Neural cell (in vitro differentiated cells): ENCODE results near the gene PARD3B. TPM values are rescaled to one million over a fixed set of nuclear protein-coding genes. Genes with fewer than 3 reads are reported as not detected.

Source experiments
- H2AFZ ChIP-seq: fragments of 200-600, 300-800 bp; sonication (generic), shearing (Covaris generic); 2 replicates; pipeline ENCODE4 v1.6.0; 2014; ENCODE audit warnings: low read depth, mild to moderate bottlenecking, antibody characterized with exemption, low read length, moderate library complexity
- H3F3A ChIP-seq: fragments of 200-600 bp; shearing (Covaris generic); 2 replicates; pipeline ENCODE4 v1.6.1; 2016; ENCODE audit warnings: mild to moderate bottlenecking, moderate library complexity, mixed read lengths, antibody characterized with exemption, low read length; ENCODE audit not compliant: insufficient read depth, poor library complexity, severe bottlenecking
- H3K27ac ChIP-seq: fragments of 200-600, 300-800 bp; sonication (generic), shearing (Covaris generic); 2 replicates; pipeline ENCODE4 v1.5.1; 2014; ENCODE audit warnings: mild to moderate bottlenecking, low read length, moderate library complexity
- H3K27me3 ChIP-seq: fragments of 300-800, 200-600 bp; sonication (generic), shearing (Covaris generic); 2 replicates; pipeline ENCODE4 v1.6.0; 2014; ENCODE audit warnings: mild to moderate bottlenecking, low read depth, low read length, moderate library complexity; ENCODE audit not compliant: insufficient read depth
- H3K36me3 ChIP-seq: fragments of 300-800, 200-600 bp; sonication (generic), shearing (Covaris generic); 2 replicates; pipeline ENCODE4 v1.5.1; 2014; ENCODE audit warnings: mild to moderate bottlenecking, antibody characterized with exemption, low read length, moderate library complexity; ENCODE audit not compliant: insufficient read depth
- H3K4me2 ChIP-seq: fragments of 300-800, 200-600 bp; sonication (generic), shearing (Covaris generic); 2 replicates; pipeline ENCODE4 v1.6.0; 2014; ENCODE audit warnings: mild to moderate bottlenecking, low read length
- H3K4me3 ChIP-seq: fragments of 300-800, 200-600 bp; sonication (generic), shearing (Covaris generic); 2 replicates; pipeline ENCODE4 v1.5.1; 2014; ENCODE audit warnings: mild to moderate bottlenecking, low read length, moderate library complexity
- H3K79me2 ChIP-seq: fragments of 200-600 bp; shearing (Covaris generic); replicated peaks from 2 replicates; pipeline ENCODE4 v1.6.0; 2014; ENCODE audit warnings: mild to moderate bottlenecking, low read length, moderate library complexity; ENCODE audit not compliant: insufficient read depth
- H3K9ac ChIP-seq: fragments of 300-800, 200-600 bp; sonication (generic), shearing (Covaris generic); 2 replicates; pipeline ENCODE4 v1.6.1; 2016; ENCODE audit warnings: mild to moderate bottlenecking, low read length, mixed read lengths
- H3K9me2 ChIP-seq: fragments of 200-600 bp; shearing (Covaris generic); 2 replicates; pipeline ENCODE4 v1.6.1; 2016; ENCODE audit warnings: mild to moderate bottlenecking, low read length, mixed read lengths; ENCODE audit not compliant: insufficient read depth
- H3K9me3 ChIP-seq: fragments of 200-600, 300-800 bp; sonication (generic), shearing (Covaris generic); 2 replicates; pipeline ENCODE4 v1.6.1; 2016; ENCODE audit warnings: mild to moderate bottlenecking, mixed run types, low read length, moderate library complexity, mixed read lengths
- H4K20me1 ChIP-seq: fragments of 200-600 bp; shearing (Covaris generic); 2 replicates; pipeline ENCODE4 v1.6.1; 2016; ENCODE audit warnings: mild to moderate bottlenecking, mixed run types; ENCODE audit not compliant: insufficient read depth
- CTCF ChIP-seq: fragments of 450-650 bp; IDR thresholded peaks from 2 replicates; pipeline ENCODE4 v1.5.1; 2014; ENCODE audit warnings: antibody characterized with exemption, mild to moderate bottlenecking, moderate library complexity; ENCODE audit not compliant: poor library complexity, severe bottlenecking
- EP300 ChIP-seq: fragments of 450-650 bp; conservative IDR thresholded peaks from 2 replicates; pipeline ENCODE4 v1.6.1; 2014; ENCODE audit warnings: antibody characterized with exemption, mild to moderate bottlenecking, moderate library complexity; ENCODE audit not compliant: poor library complexity, severe bottlenecking
- EZH2 ChIP-seq: fragments of 200-600, 300-800 bp; shearing (Covaris generic), sonication (generic); IDR thresholded peaks from 2 replicates; pipeline ENCODE4 v1.6.1; 2014; ENCODE audit warnings: antibody characterized with exemption, low read length, borderline replicate concordance, mild to moderate bottlenecking; ENCODE audit not compliant: insufficient read depth, poor library complexity, severe bottlenecking
- MXI1 ChIP-seq: fragments of 450-650 bp; conservative IDR thresholded peaks from 2 replicates; pipeline ENCODE4 v1.6.1; 2014; ENCODE audit warnings: antibody characterized with exemption, mild to moderate bottlenecking; ENCODE audit not compliant: poor library complexity, severe bottlenecking
- POLR2AphosphoS5 ChIP-seq: IDR thresholded peaks from 2 replicates; pipeline ENCODE4 v1.6.1; 2012
- RAD21 ChIP-seq: fragments of 450-650 bp; conservative IDR thresholded peaks from 2 replicates; pipeline ENCODE4 v1.6.1; 2014; ENCODE audit warnings: antibody characterized with exemption, mild to moderate bottlenecking, moderate library complexity
- REST ChIP-seq: IDR thresholded peaks from 2 replicates; pipeline ENCODE4 v1.6.1; 2012; ENCODE audit warnings: borderline replicate concordance
- SMC3 ChIP-seq: fragments of 450-650 bp; conservative IDR thresholded peaks from 2 replicates; pipeline ENCODE4 v1.6.1; 2014; ENCODE audit warnings: antibody characterized with exemption, mild to moderate bottlenecking, moderate library complexity; ENCODE audit not compliant: poor library complexity
- TAF1 ChIP-seq: IDR thresholded peaks from 2 replicates; pipeline ENCODE4 v1.6.1; 2012; ENCODE audit warnings: low read depth
- polyA plus RNA-seq: library from polyadenylated mRNA; depleted of rRNA; stranded (reverse); fragments of >200 nt; gene quantifications from 2 replicates; pipeline ENCODE4 v1.2.3, GENCODE V29; 2014

PARD3B gene
- polyA plus RNA-seq, 1 donor from 2014 or later: 0.54 TPM

- H3K36me3 ChIP-seq: no peaks in the 10 kb centered on the region
- no peak overlapping the region for H3K4me3 ChIP-seq
- H3K27ac ChIP-seq: no peak overlapping the region
- no peaks in the 10 kb centered on the region for H3K27me3 ChIP-seq
- TF ChIP-seq SMC3 (no peak), TAF1 (no peak), EZH2 (no peak), POLR2AphosphoS5 (no peak), EP300 (no peak), CTCF (no peak), RAD21 (no peak), REST (no peak), MXI1 (no peak)
- H3K79me2 ChIP-seq: no peaks in the 10 kb centered on the region
- H3K9ac ChIP-seq: no peak overlapping the region
- H3F3A ChIP-seq: no peaks in the 10 kb centered on the region
- H3K9me3 ChIP-seq: no peaks in the 10 kb centered on the region
- H4K20me1 ChIP-seq: no peaks in the 10 kb centered on the region
- H2AFZ ChIP-seq: no peak overlapping the region
- H3K9me2 ChIP-seq: no peaks in the 10 kb centered on the region
- H3K4me2 ChIP-seq: no peak overlapping the region
Observed at GRCh38 chr2:205058409-205058808, 513.1 kb downstream of the PARD3B start.

DNA sequence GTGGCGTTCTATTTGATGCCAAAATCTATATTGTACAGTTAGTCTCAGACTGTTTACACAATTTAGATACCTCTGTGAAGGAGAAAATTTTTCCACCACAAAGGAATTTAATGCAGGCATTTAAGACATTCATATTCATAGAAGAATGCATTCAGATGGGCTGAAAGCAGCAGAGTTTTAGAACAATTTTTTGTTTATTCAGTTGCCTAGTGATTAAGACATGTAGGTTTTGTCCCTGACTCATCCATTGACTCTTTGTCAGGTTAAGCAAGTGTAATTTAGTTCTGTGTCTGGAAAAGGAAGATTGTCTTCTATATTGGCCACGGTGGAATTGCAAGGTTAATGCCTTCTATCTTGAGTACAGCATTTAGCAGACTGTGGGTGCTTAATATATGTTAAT is 515.0 kb downstream of the PARD3B start:
- Histone ChIP-seq H3K9me2 (no peaks in the 10 kb centered on the region), H3K9me3 (no peaks in the 10 kb centered on the region), H3K79me2 (no peaks in the 10 kb centered on the region), H3K4me3 (no peak overlapping the region), H3K27ac (no peak overlapping the region), H3K9ac (no peak overlapping the region), H3K27me3 (no peaks in the 10 kb centered on the region), H3K36me3 (no peaks in the 10 kb centered on the region), H4K20me1 (no peaks in the 10 kb centered on the region), H2AFZ (no peak overlapping the region), H3F3A (no peaks in the 10 kb centered on the region), H3K4me2 (no peak overlapping the region)
- TF ChIP-seq TAF1: no peak

- no peaks in the 10 kb centered on the region for H3K36me3 ChIP-seq
- H2AFZ ChIP-seq: no peak overlapping the region
- H3K79me2 ChIP-seq: no peaks in the 10 kb centered on the region
- no peaks in the 10 kb centered on the region for H3K9me3 ChIP-seq
- H4K20me1 ChIP-seq: no peaks in the 10 kb centered on the region
- H3K4me2 ChIP-seq: no peak overlapping the region
- H3K27me3 ChIP-seq: no peaks in the 10 kb centered on the region
- no peak overlapping the region for H3K27ac ChIP-seq
- no peak overlapping the region for H3K4me3 ChIP-seq
- H3F3A ChIP-seq: no peaks in the 10 kb centered on the region
- TF ChIP-seq EZH2 (no peak), EP300 (no peak), REST (no peak), SMC3 (no peak)
- no peak overlapping the region for H3K9ac ChIP-seq
- no peaks in the 10 kb centered on the region for H3K9me2 ChIP-seq
Observed at GRCh38 chr2:205066081-205066480, 520.8 kb downstream of the PARD3B start.
